Measurements from ENCODE around the gene DYNC1H1. TPM values are rescaled to one million over a fixed set of nuclear protein-coding genes. Genes with fewer than 3 reads are reported as not detected.
A peak's percentile ranks its signal among the peaks of the same experiment; 100 is the strongest.

Gene DYNC1H1
- total and polyA plus RNA-seq, 2 of the 13 experiments (the other 11 are each of a cell fraction or from before 2014, with no cell fraction given) = 74.4 to 239 TPM

DNA sequence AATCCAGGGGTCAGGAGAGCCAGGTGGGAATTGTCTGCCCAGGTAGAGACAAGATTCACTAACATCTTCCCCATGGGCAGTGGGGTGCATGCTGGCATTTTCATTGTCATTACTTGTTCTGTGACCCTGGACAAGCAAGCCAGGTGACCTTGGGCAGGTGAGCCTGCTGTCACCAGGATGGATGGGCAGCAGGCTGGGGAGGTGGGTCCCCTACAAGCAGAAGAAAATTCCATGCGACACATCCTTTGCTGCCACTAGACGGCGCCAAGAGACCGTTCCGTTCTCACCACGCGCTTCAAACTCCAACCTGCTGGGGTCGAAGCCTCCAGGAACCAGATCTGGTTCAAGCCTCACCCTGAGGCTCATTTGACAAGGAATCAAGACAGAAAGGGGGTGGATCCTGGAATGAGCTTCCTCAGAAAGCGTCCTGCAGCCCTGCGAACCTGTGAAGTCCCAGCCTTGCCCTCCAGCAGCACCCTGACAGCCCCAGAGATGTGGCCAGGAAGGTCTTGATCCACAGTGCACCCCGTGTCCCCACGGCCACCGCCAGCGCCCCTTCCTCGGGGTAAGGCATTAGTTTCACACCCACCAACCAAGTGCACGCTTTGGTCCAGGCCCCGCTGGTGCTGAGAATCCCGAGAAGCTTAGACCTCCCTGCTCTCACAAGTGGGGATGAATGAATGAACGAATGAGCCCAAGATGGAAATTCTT is 3.2 kb upstream of the DYNC1H1 start (continued):
- TF ChIP-seq ZNF570 (CRISPR knock-in tag; IDR thresholded peaks at IDR 0.05; ENCODE audit: borderline replicate concordance) (no peak), ZNF260 (CRISPR knock-in tag; IDR thresholded peaks at IDR 0.05; ENCODE audit: borderline replicate concordance, low read depth) (no peak), ZNF136 (CRISPR knock-in tag; IDR thresholded peaks at IDR 0.05; ENCODE audit: low read depth) (no peak), ZNF335 (CRISPR knock-in tag; IDR thresholded peaks at IDR 0.05) (no peak), NFATC3 (CRISPR knock-in tag; IDR thresholded peaks at IDR 0.05) (no peak), CHD4 (IDR thresholded peaks at IDR 0.05; ENCODE audit: borderline replicate concordance, low read length) (no peak), ZSCAN9 (CRISPR knock-in tag; IDR thresholded peaks at IDR 0.05; ENCODE audit: borderline replicate concordance) (no peak), XBP1 (CRISPR knock-in tag; IDR thresholded peaks at IDR 0.05) (no peak), SMAD9 (CRISPR knock-in tag; IDR thresholded peaks at IDR 0.05) (no peak), ZBTB21 (CRISPR knock-in tag; IDR thresholded peaks at IDR 0.05) (no peak), ZNF234 (CRISPR knock-in tag; conservative IDR thresholded peaks at IDR 0.05) (no peak), STAG1 (CRISPR knock-in tag; IDR thresholded peaks at IDR 0.05) (peak; percentile 94), ZNF441 (CRISPR knock-in tag; IDR thresholded peaks at IDR 0.05; ENCODE audit: borderline replicate concordance) (0 out of 2 replicates have a peak, but pooled peaks have one; percentile 27), CSRNP2 (CRISPR knock-in tag; conservative IDR thresholded peaks at IDR 0.05; ENCODE audit: low read depth) (no peak), HIVEP1 (CRISPR knock-in tag; IDR thresholded peaks at IDR 0.05) (no peak), NFIB (CRISPR knock-in tag; IDR thresholded peaks at IDR 0.05; ENCODE audit: borderline replicate concordance) (0 out of 2 replicates have a peak, but pooled peaks have one; percentile 50)
- TF ChIP-seq, protein P1, sequence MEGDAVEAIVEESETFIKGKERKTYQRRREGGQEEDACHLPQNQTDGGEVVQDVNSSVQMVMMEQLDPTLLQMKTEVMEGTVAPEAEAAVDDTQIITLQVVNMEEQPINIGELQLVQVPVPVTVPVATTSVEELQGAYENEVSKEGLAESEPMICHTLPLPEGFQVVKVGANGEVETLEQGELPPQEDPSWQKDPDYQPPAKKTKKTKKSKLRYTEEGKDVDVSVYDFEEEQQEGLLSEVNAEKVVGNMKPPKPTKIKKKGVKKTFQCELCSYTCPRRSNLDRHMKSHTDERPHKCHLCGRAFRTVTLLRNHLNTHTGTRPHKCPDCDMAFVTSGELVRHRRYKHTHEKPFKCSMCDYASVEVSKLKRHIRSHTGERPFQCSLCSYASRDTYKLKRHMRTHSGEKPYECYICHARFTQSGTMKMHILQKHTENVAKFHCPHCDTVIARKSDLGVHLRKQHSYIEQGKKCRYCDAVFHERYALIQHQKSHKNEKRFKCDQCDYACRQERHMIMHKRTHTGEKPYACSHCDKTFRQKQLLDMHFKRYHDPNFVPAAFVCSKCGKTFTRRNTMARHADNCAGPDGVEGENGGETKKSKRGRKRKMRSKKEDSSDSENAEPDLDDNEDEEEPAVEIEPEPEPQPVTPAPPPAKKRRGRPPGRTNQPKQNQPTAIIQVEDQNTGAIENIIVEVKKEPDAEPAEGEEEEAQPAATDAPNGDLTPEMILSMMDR (CRISPR knock-in tag; IDR thresholded peaks at IDR 0.05) = peak; percentile 98
- TF ChIP-seq, protein P2, sequence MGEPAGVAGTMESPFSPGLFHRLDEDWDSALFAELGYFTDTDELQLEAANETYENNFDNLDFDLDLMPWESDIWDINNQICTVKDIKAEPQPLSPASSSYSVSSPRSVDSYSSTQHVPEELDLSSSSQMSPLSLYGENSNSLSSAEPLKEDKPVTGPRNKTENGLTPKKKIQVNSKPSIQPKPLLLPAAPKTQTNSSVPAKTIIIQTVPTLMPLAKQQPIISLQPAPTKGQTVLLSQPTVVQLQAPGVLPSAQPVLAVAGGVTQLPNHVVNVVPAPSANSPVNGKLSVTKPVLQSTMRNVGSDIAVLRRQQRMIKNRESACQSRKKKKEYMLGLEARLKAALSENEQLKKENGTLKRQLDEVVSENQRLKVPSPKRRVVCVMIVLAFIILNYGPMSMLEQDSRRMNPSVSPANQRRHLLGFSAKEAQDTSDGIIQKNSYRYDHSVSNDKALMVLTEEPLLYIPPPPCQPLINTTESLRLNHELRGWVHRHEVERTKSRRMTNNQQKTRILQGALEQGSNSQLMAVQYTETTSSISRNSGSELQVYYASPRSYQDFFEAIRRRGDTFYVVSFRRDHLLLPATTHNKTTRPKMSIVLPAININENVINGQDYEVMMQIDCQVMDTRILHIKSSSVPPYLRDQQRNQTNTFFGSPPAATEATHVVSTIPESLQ (CRISPR knock-in tag; conservative IDR thresholded peaks at IDR 0.05) = no peak
- TF ChIP-seq, protein P3, sequence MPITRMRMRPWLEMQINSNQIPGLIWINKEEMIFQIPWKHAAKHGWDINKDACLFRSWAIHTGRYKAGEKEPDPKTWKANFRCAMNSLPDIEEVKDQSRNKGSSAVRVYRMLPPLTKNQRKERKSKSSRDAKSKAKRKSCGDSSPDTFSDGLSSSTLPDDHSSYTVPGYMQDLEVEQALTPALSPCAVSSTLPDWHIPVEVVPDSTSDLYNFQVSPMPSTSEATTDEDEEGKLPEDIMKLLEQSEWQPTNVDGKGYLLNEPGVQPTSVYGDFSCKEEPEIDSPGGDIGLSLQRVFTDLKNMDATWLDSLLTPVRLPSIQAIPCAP (CRISPR knock-in tag; IDR thresholded peaks at IDR 0.05; ENCODE audit: low read depth) = no peak
- TF ChIP-seq, protein P4, sequence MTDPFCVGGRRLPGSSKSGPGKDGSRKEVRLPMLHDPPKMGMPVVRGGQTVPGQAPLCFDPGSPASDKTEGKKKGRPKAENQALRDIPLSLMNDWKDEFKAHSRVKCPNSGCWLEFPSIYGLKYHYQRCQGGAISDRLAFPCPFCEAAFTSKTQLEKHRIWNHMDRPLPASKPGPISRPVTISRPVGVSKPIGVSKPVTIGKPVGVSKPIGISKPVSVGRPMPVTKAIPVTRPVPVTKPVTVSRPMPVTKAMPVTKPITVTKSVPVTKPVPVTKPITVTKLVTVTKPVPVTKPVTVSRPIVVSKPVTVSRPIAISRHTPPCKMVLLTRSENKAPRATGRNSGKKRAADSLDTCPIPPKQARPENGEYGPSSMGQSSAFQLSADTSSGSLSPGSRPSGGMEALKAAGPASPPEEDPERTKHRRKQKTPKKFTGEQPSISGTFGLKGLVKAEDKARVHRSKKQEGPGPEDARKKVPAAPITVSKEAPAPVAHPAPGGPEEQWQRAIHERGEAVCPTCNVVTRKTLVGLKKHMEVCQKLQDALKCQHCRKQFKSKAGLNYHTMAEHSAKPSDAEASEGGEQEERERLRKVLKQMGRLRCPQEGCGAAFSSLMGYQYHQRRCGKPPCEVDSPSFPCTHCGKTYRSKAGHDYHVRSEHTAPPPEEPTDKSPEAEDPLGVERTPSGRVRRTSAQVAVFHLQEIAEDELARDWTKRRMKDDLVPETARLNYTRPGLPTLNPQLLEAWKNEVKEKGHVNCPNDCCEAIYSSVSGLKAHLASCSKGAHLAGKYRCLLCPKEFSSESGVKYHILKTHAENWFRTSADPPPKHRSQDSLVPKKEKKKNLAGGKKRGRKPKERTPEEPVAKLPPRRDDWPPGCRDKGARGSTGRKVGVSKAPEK (CRISPR knock-in tag; IDR thresholded peaks at IDR 0.05; ENCODE audit: borderline replicate concordance) = no peak
